HepG2 (cell line): ENCODE results near the gene GCN1. TPM values are rescaled to one million over a fixed set of nuclear protein-coding genes. Genes with fewer than 3 reads are reported as not detected.

Experiments used
- ATAC-seq: fragments of 200-7000 bp; cut with Tn5 transposase; 3 replicates; pipeline ENCODE4 v1.9.1; 2020; ENCODE audit warnings: mild to moderate bottlenecking, moderate library complexity
- BruUV-seq: library from RNA; stranded (reverse); fragments of 400-500 nt; replicated peaks from 2 replicates; lab custom pipeline; 2021; lab: Mats Ljungman, UMichigan
- CTCF ChIA-PET: fragments of 300-600 bp; formaldehyde crosslinking; extraction: SDS; loops from one replicate; lab custom pipeline; 2021; ENCODE audit warnings: low total read pairs, inconsistent platforms, low intra/inter-chr PET ratio; lab: Yijun Ruan, JAX
- POLR2A ChIA-PET: fragments of 350-600 bp; sonication (Branson Sonifier 250); formaldehyde crosslinking; loops from one replicate; lab custom pipeline; 2020; ENCODE audit warnings: antibody characterized with exemption, inconsistent platforms; lab: Yijun Ruan, JAX
- DNase-seq: peaks from one replicate; pipeline ENCODE4 v3.0.0-alpha.2; 2015; ENCODE audit warnings: low spot score
- FAIRE-seq: peaks from 3 replicates; lab custom pipeline; 2011; peaks lifted over from hg19 to GRCh38; lab: Jason Lieb, UNC
- H2AFZ ChIP-seq: one replicate; pipeline ENCODE4 v1.6.1; 2011; ENCODE audit warnings: low read length, inconsistent platforms
- H3K27ac ChIP-seq: fragments of 300-600 bp; 3 replicates; pipeline ENCODE4 v1.8.0; 2011; ENCODE audit warnings: mixed run types, mild to moderate bottlenecking, mixed read lengths, low read length, inconsistent platforms; ENCODE audit not compliant: insufficient read depth; ENCODE audit errors: extremely low read length
- H3K27me3 ChIP-seq, 2 experiments: fragments of 200-600 bp in 1 of 2; 2 replicates in 1 of 2; 3 replicates in 1 of 2; pipeline versions ENCODE4 v1.6.0 to v1.8.0; 2011; ENCODE audit warnings: low read length in 2 of 2, mild to moderate bottlenecking in 2 of 2, moderate library complexity in 2 of 2, inconsistent platforms in 1 of 2; ENCODE audit not compliant: insufficient read depth in 2 of 2, control insufficient read depth in 1 of 2
- H3K36me3 ChIP-seq, 2 experiments: fragments of 200-600 bp in 1 of 2; replicated peaks in 1 of 2; 2 replicates in 1 of 2; 3 replicates in 1 of 2; pipeline versions ENCODE4 v1.5.1 to v1.8.0; 2011; ENCODE audit warnings: low read length in 2 of 2, inconsistent platforms in 1 of 2; ENCODE audit not compliant: insufficient read depth in 2 of 2, control insufficient read depth in 1 of 2
- H3K4me1 ChIP-seq: 2 replicates; pipeline ENCODE4 v1.5.1; 2012; ENCODE audit warnings: low read length, inconsistent platforms; ENCODE audit not compliant: insufficient read depth
- H3K4me2 ChIP-seq: 2 replicates; pipeline ENCODE4 v1.6.0; 2011; ENCODE audit warnings: low read depth, low read length, inconsistent platforms
- H3K4me3 ChIP-seq, 3 experiments: fragments of 200-600 bp in 1 of 3; sonication (generic), shearing (Covaris generic) in 1 of 3; replicated peaks in 1 of 3; 2 replicates each; pipeline ENCODE4 v1.5.1; 2011 to 2016; ENCODE audit warnings: low read length in 3 of 3, inconsistent platforms in 2 of 3, low read depth in 2 of 3, mild to moderate bottlenecking in 2 of 3, control low read depth in 1 of 3, mixed read lengths in 1 of 3; ENCODE audit not compliant: insufficient read depth in 1 of 3
- H3K79me2 ChIP-seq: one replicate; pipeline ENCODE4 v1.6.1; 2011; ENCODE audit warnings: low read length, inconsistent platforms; ENCODE audit not compliant: insufficient read depth
- H3K9ac ChIP-seq: 2 replicates; pipeline ENCODE4 v1.6.0; 2011; ENCODE audit warnings: mild to moderate bottlenecking, low read depth, low read length, inconsistent platforms; ENCODE audit not compliant: insufficient read depth
- H3K9me3 ChIP-seq: 2 replicates; pipeline ENCODE4 v1.5.1; 2012; ENCODE audit warnings: mild to moderate bottlenecking, low read length
- H4K20me1 ChIP-seq: 2 replicates; pipeline ENCODE4 v1.6.0; 2011; ENCODE audit warnings: inconsistent platforms, mild to moderate bottlenecking, low read length, moderate library complexity; ENCODE audit not compliant: insufficient read depth
- ATAD3A ChIP-seq: sonication (generic); formaldehyde crosslinking; IDR thresholded peaks from 2 replicates; pipeline ENCODE4 v1.4.0; 2020; ENCODE audit warnings: missing genetic modification reagents
- PHF21A ChIP-seq: sonication (generic); formaldehyde crosslinking; IDR thresholded peaks from 2 replicates; pipeline ENCODE4 v1.5.0; 2020; ENCODE audit warnings: mild to moderate bottlenecking, missing genetic modification reagents
- ZNF121 ChIP-seq: sonication (generic); formaldehyde crosslinking; IDR thresholded peaks from 2 replicates; pipeline ENCODE4 v1.5.0; 2020; ENCODE audit warnings: mild to moderate bottlenecking, missing genetic modification reagents
- WGBS: methylation state at CpG from one replicate; pipeline ENCODE4 v1.1.6; 2017; ENCODE audit warnings: low lambda C conversion rate; 5-methylcytosine and 5-hydroxymethylcytosine counted together
- in situ Hi-C: cut with HindIII; loops from 2 replicates; pipeline ENCODE4 v1.10.0; 2017; ENCODE audit warnings: low pct_unique_long_range_greater_than_20kb; ENCODE audit not compliant: extremely low pct_ligation_motif_present
- intact Hi-C: fragments of 100-400 bp; cut with micrococcal nuclease; formaldehyde crosslinking; loops from one replicate; pipeline ENCODE4 v1.10.0; 2022; ENCODE audit not compliant: unreplicated experiment
- polyA plus RNA-seq, 8 experiments: library from polyadenylated mRNA; depleted of rRNA in 3 of 8; stranded (reverse) in 7 of 8; unstranded in 1 of 8; fragments of >200 nt; fragmentation: Illumina TruSeq in 4 of 8; extraction: Trizol in 4 of 8; gene quantifications; 2 replicates each; pipeline versions ENCODE4 v1.2.1 to v1.2.3, GENCODE V29; 2011 to 2016; ENCODE audit warnings: low read depth in 4 of 8, missing spikeins in 1 of 8, mixed read lengths in 1 of 8; ENCODE audit not compliant: insufficient read depth in 1 of 8
- total RNA-seq, 5 experiments: library from RNA; depleted of rRNA; stranded (reverse); fragments of >200 nt; fragmentation: Illumina TruSeq; extraction: Trizol; gene quantifications; 2 replicates each; pipeline ENCODE4 v1.2.3, GENCODE V29; 2016; ENCODE audit warnings: low read depth in 1 of 5

GCN1 gene
- total and polyA plus RNA-seq, 2 of the 13 experiments (the other 11 are each of a cell fraction or from before 2014, with no cell fraction given), result 58.2 to 83.0 TPM

DNA sequence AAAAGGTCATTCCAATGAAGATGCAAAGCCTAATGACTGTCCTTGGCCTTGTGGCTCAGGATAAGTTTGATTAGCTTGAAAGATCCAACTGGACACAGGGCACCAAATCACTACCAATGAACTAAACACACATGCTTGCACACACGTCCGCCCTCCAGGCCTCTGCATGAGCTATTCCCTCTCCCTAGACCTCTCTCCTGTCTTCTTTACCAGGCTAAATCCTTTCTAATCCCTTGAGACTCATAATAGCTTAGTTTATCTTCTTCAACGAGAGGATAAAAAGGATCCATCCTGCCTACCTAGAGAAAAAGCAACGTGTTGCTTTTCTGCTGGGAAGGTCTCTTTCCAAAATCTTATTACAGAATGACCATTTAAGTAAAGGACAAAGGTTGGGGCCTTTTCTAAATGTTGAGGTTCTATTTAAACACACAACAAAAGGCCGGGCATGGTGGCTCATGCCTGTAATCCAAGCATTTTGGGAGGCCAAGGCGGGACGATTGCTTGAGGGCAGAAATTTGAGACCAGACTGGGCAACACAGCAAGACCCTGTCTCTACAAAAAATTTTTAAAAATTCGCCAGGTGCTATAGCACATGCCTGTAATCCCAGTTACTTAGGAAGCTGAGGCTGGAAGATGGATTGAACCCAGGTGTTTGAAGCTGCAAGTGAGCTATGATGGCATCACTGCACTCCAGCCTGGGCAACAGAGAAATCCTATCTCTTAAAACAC, 48.6 kb upstream of the GCN1 start:
- in situ Hi-C loops, result no loop called here
- H3K27ac ChIP-seq, result no peak overlapping the region
- CTCF ChIA-PET, result no interaction called here

DNA sequence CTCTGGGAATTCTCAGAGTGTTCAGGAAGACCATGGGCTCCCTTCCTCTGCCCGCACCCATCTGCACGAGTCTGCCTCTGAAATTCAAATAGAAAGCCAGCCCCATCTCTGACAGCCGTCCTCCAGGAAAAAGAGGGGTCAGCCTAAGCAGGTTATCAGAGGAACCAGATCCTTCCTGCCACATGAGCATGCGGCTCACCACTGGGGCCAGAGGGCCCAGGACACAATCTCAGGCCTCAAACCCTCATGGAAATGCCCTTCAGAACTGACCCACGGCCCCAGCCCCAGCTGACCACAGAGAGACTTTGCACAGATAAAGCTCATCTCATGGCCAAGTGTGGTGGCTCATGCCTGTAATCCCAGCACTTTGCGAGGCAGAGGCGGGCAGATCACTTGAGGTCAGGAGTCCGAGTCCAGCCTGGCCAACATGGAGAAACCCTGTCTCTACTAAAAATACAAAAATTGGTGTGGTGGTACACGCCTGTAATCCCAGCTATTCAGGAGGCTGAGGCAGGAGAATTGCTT, 47.8 kb upstream of the GCN1 start:
- Histone ChIP-seq H3K36me3 (no peaks in the 10 kb centered on the region), H3K27me3 (no peaks in the 10 kb centered on the region), H3K27ac (no peak overlapping the region), H2AFZ (no peak overlapping the region), H3K79me2 (peaks cover 24% of the 10 kb centered on the region), H3K4me1 (peaks cover 43% of the 10 kb centered on the region), H3K4me3 (no peak overlapping the region), H3K9me3 (no peaks in the 10 kb centered on the region), H4K20me1 (peaks cover 9% of the 10 kb centered on the region; the same call in 1 of the 2 replicates), H3K4me2 (no peak overlapping the region), H3K9ac (no peak overlapping the region)
- TF ChIP-seq PHF21A (CRISPR knock-in tag), result no peak
- in situ Hi-C loops, result no loop called here
- no TSS peak for BruUV-seq
- no peak for FAIRE-seq
- WGBS, result 84% methylated on average over 8 of the region's 9 CpGs
- ChIA-PET POLR2A (interaction anchor here (0.9 to 2.2 kb wide), 4 partner anchors 13 to 51 kb away, joined by 3 to 7 read pairs (median 3); partner anchors contain the start of genes RNU4-1 and RPLP0), CTCF (no interaction called here)
- no peak for DNase-seq
- 0 out of 3 replicates have a peak, but pooled peaks have one; percentile 16 for ATAC-seq
- intact Hi-C loops, result no loop called here

More for the DNA sequence above, 48.6 kb upstream of the GCN1 start:
- Histone ChIP-seq H3K36me3 (no peaks in the 10 kb centered on the region), H3K79me2 (peaks cover 23% of the 10 kb centered on the region), H3K4me3 (no peak overlapping the region), H2AFZ (no peak overlapping the region), H3K4me1 (peaks cover 50% of the 10 kb centered on the region), H3K9me3 (no peaks in the 10 kb centered on the region), H3K27me3 (no peaks in the 10 kb centered on the region), H3K9ac (no peak overlapping the region), H3K4me2 (no peak overlapping the region), H4K20me1 (peaks cover 8% of the 10 kb centered on the region; the same call in 1 of the 2 replicates)
- POLR2A ChIA-PET, result interaction anchor here (0.9 to 2.2 kb wide), 5 partner anchors 8 to 50 kb away, joined by 3 to 7 read pairs (median 3); partner anchors contain the start of genes RNU4-1 and RPLP0
- intact Hi-C loops, result no loop called here
- WGBS, result 80% methylated on average over 8 of the region's 8 CpGs
- peak; percentile 43 for TF ChIP-seq ZNF121 (CRISPR knock-in tag)
- no peak for TF ChIP-seq ATAD3A
- FAIRE-seq (no peak), DNase-seq (no peak), ATAC-seq (no peak)
- BruUV-seq, result no TSS peak
